ENCODE measurements around the gene MYL7.

- no peak for TF ChIP-seq CTCF (IDR thresholded peaks at IDR 0.05)
- TF ChIP-seq POLR2AphosphoS5 (IDR thresholded peaks at IDR 0.05; ENCODE audit: low read depth, low read length) = no peak
- no peak for TF ChIP-seq REST (IDR thresholded peaks at IDR 0.05; ENCODE audit: insufficient read depth in 1 of 2, low read depth in 2 of 2, low read length in 1 of 2)
- no peak for TF ChIP-seq TCF7L2 (IDR thresholded peaks at IDR 0.05; ENCODE audit: low read depth, low read length)
Observed at GRCh38 chr7:44189286-44189992, 48.3 kb upstream of the MYL7 start, which contains the start of gene GCK.

Measured in Panc1 (cell line).